ENCODE data around the gene CHST4.
"Not testable (repeated sequence)": the region's sequence is repeated elsewhere in the genome, so short reads cannot be mapped to it uniquely, and the experiment has no call there.

The CHST4 gene

DNA sequence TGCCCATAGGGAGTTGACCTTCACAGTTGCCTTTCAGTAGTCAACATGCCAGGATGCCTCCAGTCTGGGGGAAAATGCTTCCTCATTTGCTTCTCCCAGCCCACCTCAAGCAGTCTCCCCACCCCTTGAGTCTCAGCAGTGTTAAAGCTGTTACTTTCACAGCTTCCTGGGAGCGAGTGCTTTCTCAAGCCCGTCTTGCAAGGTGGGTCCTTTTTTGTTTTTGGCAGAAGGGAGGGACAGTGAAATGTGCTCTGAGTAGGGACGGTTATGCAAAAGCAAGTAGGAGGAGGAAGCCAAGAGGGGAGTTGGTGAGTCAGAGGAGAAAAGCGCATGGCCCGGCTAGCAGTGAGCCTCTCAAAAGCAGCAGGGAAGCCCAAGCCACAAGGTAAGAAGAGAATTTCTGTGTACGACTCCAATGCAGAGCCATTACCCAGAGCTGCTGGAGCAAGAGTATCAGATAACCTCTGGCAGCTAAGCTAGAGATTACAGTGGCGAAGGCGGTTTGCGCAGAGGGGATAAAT, at the start of gene CHST4:
CHST4 (plus strand) TSS at position 316 of the 521 bp plus-strand sequence. CDS start 10,252 bp downstream, outside the sequence.
- peak; percentile 80 for DNase-seq

- DNase-seq: no peak
Observed at GRCh38 chr16:71476457-71477124, 49.6 kb upstream of the CHST4 start.

GRCh38 chr16:71479420-71479819, 46.8 kb upstream of the CHST4 start:
- DNase-seq: peak in 1 of 2 experiments; percentile 44

DNA sequence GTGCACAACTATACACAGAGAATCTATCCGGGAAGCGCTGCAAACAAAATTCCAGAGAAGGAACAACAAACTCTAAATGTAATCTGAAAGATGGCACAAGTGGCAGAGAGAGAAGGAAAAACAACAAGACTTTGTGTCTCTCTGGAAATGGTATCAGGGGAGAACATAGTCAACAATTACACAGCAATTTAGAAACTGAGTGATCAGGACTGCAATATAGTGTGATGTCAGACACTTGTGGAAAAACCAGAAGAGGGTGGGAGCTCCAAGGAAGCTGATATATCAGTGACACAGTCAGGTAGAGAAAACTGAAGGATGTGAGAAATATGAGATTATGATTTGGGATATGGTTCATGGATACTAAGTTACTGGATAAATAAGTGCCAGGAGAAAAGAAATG, 45.3 kb upstream of the CHST4 start:
- no peak for DNase-seq

DNA sequence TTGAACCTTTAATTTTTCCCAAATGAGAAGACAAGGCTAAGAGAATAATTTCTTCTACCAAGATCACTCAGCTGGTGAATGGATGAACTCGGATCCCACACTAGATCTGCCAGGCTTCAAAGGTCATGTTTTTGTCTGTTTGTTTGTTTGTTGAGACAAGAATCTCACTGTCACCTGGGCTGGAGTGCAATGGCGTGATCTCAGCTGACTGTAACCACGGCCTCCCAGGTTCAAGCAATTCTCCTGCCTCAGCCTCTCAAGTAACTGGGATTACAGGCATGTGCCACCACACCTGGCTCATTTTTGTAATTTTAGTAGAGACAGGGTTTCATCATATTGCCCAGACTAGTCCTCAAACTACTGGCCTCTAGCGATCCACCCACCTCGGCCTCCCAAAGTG, 43.7 kb upstream of the CHST4 start:
- no peak for DNase-seq

GRCh38 chr16:71484006-71484893, 42.0 kb upstream of the CHST4 start:
- DNase-seq: peak; percentile 75 to 77

- DNase-seq: no peak
Observed at GRCh38 chr16:71489122-71489521, 37.1 kb upstream of the CHST4 start, which contains the start of gene ZNF19. Gene ZNF19 (minus strand): TSS chr16:71489324. CDS start chr16:71482114, 7,210 bp downstream.

- DNase-seq: no peak
Observed at GRCh38 chr16:71490361-71490760, 35.9 kb upstream of the CHST4 start.

DNA sequence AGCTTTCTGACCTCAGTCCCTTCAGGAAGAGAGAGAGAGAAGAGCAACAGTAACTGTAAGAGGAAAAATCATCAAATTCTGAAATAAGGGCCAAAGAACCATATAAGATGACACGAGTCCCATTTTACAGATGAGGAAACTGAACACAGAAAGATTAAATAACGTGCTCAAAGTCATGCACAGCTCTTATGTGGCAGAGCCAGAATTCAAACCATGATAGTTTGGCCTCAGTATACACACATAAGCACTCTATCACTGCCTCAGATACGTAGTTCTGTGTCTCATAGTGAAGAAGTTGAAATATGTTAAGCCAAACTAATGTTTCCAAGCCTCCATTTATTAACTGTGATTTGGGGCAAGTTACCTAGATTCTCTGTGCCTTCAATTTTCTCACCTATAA, 35.2 kb upstream of the CHST4 start:
- DNase-seq: no peak

- no peak for DNase-seq
Observed at GRCh38 chr16:71492786-71493185, 33.4 kb upstream of the CHST4 start.

- DNase-seq: no peak
Observed at GRCh38 chr16:71493213-71493612, 33.0 kb upstream of the CHST4 start.

DNA sequence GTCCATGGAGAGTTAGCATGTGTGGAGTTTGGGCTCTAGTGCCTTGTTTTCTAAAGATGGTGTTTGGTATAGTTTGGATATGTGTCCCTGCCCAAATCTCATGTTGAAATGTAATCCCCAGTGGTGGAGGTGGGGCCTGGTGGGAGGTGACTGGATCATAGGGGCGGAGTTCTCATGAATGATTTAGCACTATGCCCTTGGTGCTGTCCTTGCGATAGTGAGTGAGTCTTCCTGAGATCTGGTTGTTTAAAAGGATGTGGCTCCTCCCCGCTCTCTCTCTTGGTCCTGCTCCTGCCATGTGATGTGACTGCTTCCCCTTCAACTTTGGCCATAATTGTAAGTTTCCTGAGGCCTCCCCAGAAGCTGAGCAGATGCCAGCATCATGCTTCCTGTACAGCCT, 28.2 kb upstream of the CHST4 start:
- DNase-seq: no peak

DNA sequence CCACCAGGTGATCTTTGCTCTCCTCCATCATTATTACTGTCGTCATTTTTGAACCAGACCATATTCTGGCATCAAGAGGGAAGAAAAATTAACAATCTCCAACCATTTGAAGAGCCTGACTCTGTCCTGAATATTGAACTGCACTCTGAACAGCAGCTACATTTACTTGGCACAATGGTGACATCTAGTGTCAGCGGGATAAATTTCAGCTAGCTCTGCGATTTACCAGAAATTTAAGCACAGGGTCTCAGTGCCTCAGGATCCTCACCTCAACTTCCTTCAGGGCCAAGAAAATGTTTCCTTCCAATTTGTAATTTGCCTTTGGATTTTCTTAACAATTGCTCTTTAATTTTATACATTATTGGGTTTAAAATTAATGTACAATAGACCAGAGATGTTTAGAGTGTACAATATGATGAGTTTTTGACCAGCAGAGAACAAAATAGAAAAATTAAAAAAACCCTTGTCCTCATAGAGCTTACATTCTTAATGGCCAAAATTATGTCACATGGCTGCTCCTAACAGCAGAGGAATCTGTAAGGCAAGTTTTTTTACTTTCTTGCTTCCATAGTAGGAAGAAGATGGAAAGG, 26.4 kb upstream of the CHST4 start:
- DNase-seq: peak; percentile 8 to 64

- no peak for DNase-seq
Observed at GRCh38 chr16:71500964-71501363, 25.3 kb upstream of the CHST4 start.

DNA sequence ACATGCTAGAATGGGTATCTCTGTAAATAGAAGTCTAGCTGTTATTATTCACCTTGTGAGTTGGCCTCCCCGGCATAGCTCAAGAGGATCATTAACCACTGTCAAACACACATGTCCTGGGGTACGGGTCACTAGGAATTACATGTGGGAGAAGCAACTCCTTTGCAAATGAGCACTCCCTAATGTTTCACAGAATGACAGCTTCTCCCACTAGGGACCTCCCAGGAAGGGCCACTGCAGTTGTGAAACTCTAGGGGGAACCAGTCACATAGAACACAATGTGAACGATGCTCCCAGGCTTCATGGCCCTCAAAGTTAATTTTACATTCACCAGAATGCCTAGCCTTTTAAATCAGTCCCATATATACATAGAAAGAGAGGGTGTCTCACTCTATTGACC, 24.7 kb upstream of the CHST4 start:
- DNase-seq: no peak

DNA sequence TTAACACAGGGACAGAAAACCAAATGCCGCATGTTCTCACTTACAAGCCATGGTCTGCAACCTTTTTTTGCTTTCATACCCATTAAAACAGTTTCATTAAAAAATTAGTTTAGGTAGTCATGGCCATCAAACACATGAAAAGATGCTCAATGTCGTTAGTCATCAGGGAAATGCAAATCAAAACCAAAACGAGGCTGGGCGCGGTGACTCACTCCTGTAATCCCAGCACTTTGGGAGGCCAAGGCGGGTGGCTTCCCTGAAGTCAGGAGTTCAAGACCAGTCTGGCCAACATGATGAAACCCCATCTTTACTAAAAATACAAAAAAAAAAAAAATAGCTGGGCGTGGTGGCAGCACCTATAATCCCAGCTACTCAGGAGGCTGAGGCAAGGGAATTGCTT, 22.2 kb upstream of the CHST4 start:
- not testable (repeated sequence) for DNase-seq

DNA sequence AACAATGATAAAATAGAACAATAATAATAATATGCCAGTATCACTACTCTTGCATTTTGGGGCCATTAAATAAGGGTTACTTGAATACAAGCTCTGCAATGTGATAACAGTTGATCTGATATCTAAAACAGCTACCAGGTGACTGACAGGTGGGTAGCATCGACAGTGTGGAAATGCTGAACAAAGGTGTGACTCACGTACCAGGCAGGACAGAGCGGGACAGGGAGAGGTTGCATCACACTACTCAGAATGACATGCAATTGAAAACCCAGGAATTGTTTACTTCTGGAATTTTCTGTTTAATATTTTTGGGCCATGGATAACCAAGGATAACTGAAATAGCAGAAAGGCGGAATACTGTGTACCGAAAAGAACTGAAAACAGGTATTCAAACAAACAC, 21.3 kb upstream of the CHST4 start:
- DNase-seq: no peak

GRCh38 chr16:71507061-71507460, 19.2 kb upstream of the CHST4 start:
- DNase-seq: no peak

DNA sequence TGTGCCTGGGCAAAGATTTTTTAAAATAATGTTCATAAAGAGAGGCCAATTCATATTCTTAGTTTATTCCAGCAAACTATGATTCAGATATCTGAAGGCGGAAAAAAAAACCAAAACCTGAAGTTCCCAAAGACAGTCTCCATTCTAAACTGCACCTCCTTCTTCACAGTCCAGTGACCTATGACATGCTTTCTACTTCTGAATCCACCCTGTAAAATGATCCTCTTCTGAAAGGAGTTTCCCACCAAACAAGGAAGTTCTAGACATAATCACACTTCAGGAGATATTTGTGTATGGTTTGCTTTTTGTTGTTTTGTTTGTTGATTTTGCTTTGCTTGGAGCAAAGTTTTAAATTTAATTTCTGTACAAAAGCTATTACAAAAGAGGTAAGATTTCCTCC, 12.9 kb upstream of the CHST4 start:
- DNase-seq: no peak

DNA sequence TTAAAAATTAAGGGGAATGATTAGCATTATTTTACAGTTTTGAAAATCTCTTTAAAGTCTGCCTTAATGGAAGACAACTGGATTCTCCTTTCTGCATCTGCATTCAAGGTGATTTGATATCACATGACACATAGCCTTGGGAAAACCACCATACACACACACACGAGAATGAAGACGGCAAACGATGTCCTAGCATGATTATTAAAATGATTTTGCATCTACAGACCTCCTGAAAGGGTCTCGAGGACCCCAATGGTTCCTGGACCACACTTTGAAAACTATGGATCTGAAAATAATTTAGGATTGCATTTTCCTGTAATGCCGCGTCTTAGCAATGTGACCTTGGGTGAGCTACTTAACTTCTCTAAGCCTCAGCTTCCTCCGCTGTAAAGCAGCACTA, 11.8 kb upstream of the CHST4 start:
- no peak for DNase-seq

DNA sequence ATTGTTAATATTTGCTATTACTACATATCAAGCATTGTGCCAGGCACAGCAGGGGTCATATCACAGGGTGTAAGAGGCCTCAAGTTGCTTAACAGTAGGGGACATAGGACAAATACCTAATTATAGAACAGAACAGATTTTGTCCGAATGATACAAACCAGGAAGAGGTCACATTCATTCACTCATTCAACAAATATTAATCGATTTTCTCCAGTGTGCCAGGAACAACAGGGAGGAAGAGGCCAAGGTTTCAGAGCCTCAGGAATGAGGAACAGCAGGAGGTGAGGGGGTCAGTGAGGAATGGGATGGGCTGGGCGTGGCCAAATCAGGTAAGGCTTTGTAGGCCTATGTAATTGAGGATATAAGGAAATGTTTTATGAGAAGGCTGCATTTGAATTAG, 11.2 kb upstream of the CHST4 start:
- DNase-seq: no peak

DNA sequence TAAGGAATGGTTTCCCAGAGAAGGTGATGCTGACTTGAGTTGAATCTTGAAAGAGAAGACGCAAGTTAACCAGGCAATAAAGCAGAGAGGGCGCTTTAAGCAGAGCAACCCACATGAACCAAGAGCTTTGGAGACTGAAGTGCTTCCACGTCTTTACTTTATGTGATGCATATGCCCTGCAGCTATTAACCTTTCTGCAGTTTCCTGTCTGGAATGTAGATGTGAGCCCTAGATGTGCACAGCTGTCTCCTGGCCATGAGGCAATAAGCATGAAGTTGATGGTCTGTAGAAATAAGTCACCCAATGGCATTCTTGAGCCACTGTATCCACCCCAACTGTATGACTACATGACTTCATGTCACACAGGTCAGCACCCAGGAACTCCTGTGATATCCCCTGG, 5.7 kb upstream of the CHST4 start:
- DNase-seq: no peak
